Right renal cortex interstitium (tissue), 3 donors: ENCODE measurements around the gene SLCO1A2. TPM values are rescaled to one million over a fixed set of nuclear protein-coding genes. Genes with fewer than 3 reads are reported as not detected.
"Not testable (repeated sequence)": the region's sequence is repeated elsewhere in the genome, so short reads cannot be mapped to it uniquely, and the experiment has no call there.

Experiments
- DNase-seq, 3 donors: peaks; one replicate each; pipeline ENCODE4 v3.0.0-alpha.2; 2013; ENCODE audit warnings: low read depth in 3 of 3, low spot score in 2 of 3
- polyA plus RNA-seq, 3 donors: library from polyadenylated mRNA; unstranded; fragments of 120-200 nt; gene quantifications; one replicate each; pipeline ENCODE4 v1.2.1, GENCODE V29; 2013; ENCODE audit not compliant: insufficient read length in 3 of 3

Gene SLCO1A2
- 1 to 10 TPM in 1 of 3 donors, under 1 TPM in 2; 0.03 to 1.5 (median 0.15) TPM for polyA plus RNA-seq

GRCh38 chr12:21334771-21335325 lies at the start of gene SLCO1A2:
TSS of gene SLCO1A2 (minus strand) at chr12:21334917. CDS start at chr12:21334647, 270 bp downstream.
- no peak for DNase-seq

GRCh38 chr12:21384261-21384660 lies 49.5 kb upstream of the SLCO1A2 start:
- no peak for DNase-seq

- not testable (repeated sequence) for DNase-seq
Measured at GRCh38 chr12:21381320-21381719, 46.6 kb upstream of the SLCO1A2 start.

- DNase-seq, result no peak
Measured at GRCh38 chr12:21379218-21379617, 44.5 kb upstream of the SLCO1A2 start.

- DNase-seq, result no peak
Measured at GRCh38 chr12:21372602-21373001, 37.9 kb upstream of the SLCO1A2 start, which contains the start of gene IAPP. TSS of gene IAPP (plus strand) at chr12:21372902. CDS start at chr12:21373352, 450 bp downstream.

- DNase-seq, result no peak
Measured at GRCh38 chr12:21370845-21371449, 36.2 kb upstream of the SLCO1A2 start.

GRCh38 chr12:21369141-21369980 lies 34.6 kb upstream of the SLCO1A2 start:
- no peak for DNase-seq

- DNase-seq, result not testable (repeated sequence)
Measured at GRCh38 chr12:21360632-21361031, 25.9 kb upstream of the SLCO1A2 start.

- no peak for DNase-seq
Measured at GRCh38 chr12:21354641-21355040, 19.9 kb upstream of the SLCO1A2 start.

- DNase-seq, result no peak
Measured at GRCh38 chr12:21353948-21354347, 19.2 kb upstream of the SLCO1A2 start.

GRCh38 chr12:21353487-21353886 lies 18.8 kb upstream of the SLCO1A2 start:
- no peak for DNase-seq

GRCh38 chr12:21350975-21351374 lies 16.3 kb upstream of the SLCO1A2 start:
- no peak for DNase-seq

GRCh38 chr12:21346542-21347205 lies 12.0 kb upstream of the SLCO1A2 start:
- DNase-seq, result no peak

GRCh38 chr12:21343636-21344035 lies 8.9 kb upstream of the SLCO1A2 start:
- DNase-seq, result no peak

- DNase-seq, result no peak
Measured at GRCh38 chr12:21341769-21342168, 7.1 kb upstream of the SLCO1A2 start.

- DNase-seq, result no peak
Measured at GRCh38 chr12:21340403-21340802, 5.7 kb upstream of the SLCO1A2 start.

- no peak for DNase-seq
Measured at GRCh38 chr12:21339921-21340320, 5.2 kb upstream of the SLCO1A2 start.

- DNase-seq, result no peak
Measured at GRCh38 chr12:21337959-21338744, 3.4 kb upstream of the SLCO1A2 start.

- no peak for DNase-seq
Measured at GRCh38 chr12:21337453-21337852, 2.7 kb upstream of the SLCO1A2 start.

- DNase-seq, result no peak
Measured at GRCh38 chr12:21336656-21337055, 1.9 kb upstream of the SLCO1A2 start.
